ENCODE results near the gene NANOS3.

The NANOS3 gene

GRCh38 chr19:13843104-13843921, 33.6 kb upstream of the NANOS3 start:
- no peak for DNase-seq (ENCODE audit: low read depth in 1 of 2, low spot score in 1 of 2)
- TF ChIP-seq SPI1 (IDR thresholded peaks at IDR 0.05; ENCODE audit: borderline replicate concordance, low read depth) (no peak), GABPA (IDR thresholded peaks at IDR 0.05; ENCODE audit: low read depth) (no peak), CTCF (IDR thresholded peaks at IDR 0.05; ENCODE audit: insufficient read depth, low read length) (no peak), REST (IDR thresholded peaks at IDR 0.05; ENCODE audit: insufficient replicate concordance, low read depth) (no peak), POLR2AphosphoS5 (IDR thresholded peaks at IDR 0.05; ENCODE audit: low read depth) (no peak)
- peak overlapping the region; percentile 82 for H3K4me3 ChIP-seq (replicated peaks; ENCODE audit: insufficient read depth, low read length)
- peak overlapping the region; percentile 89 for H3K27ac ChIP-seq (replicated peaks)
- H3K27me3 ChIP-seq (ENCODE audit: insufficient read depth, poor library complexity, severe bottlenecking), result no peaks in the 10 kb centered on the region

GRCh38 chr19:13844130-13844631, 32.8 kb upstream of the NANOS3 start:
- H3K27ac ChIP-seq (replicated peaks), result peak overlapping the region; percentile 89
- DNase-seq (ENCODE audit: low read depth in 1 of 2, low spot score in 1 of 2), result no peak
- no peak overlapping the region for H3K4me3 ChIP-seq (replicated peaks; ENCODE audit: insufficient read depth, low read length)
- H3K27me3 ChIP-seq (ENCODE audit: insufficient read depth, poor library complexity, severe bottlenecking), result no peaks in the 10 kb centered on the region
- TF ChIP-seq SPI1 (IDR thresholded peaks at IDR 0.05; ENCODE audit: borderline replicate concordance, low read depth), result no peak
- TF ChIP-seq CTCF (IDR thresholded peaks at IDR 0.05; ENCODE audit: insufficient read depth, low read length), result no peak
- TF ChIP-seq GABPA (IDR thresholded peaks at IDR 0.05; ENCODE audit: low read depth), result no peak
- no peak for TF ChIP-seq REST (IDR thresholded peaks at IDR 0.05; ENCODE audit: insufficient replicate concordance, low read depth)
- no peak for TF ChIP-seq POLR2AphosphoS5 (IDR thresholded peaks at IDR 0.05; ENCODE audit: low read depth)

- TF ChIP-seq REST (IDR thresholded peaks at IDR 0.05; ENCODE audit: insufficient replicate concordance, low read depth) (no peak), SPI1 (IDR thresholded peaks at IDR 0.05; ENCODE audit: borderline replicate concordance, low read depth) (peak; percentile 71; the same call in 1 of the 2 replicates), POLR2AphosphoS5 (IDR thresholded peaks at IDR 0.05; ENCODE audit: low read depth) (peak; percentile 65; the same call in 1 of the 2 replicates)
- peak overlapping the region; percentile 31 for H3K4me3 ChIP-seq (replicated peaks; ENCODE audit: insufficient read depth, low read length)
- H3K27me3 ChIP-seq (ENCODE audit: insufficient read depth, poor library complexity, severe bottlenecking), result no peaks in the 10 kb centered on the region
- peak; percentile 93 to 95 for DNase-seq (ENCODE audit: low read depth in 1 of 2, low spot score in 1 of 2)
- H3K27ac ChIP-seq (replicated peaks), result peak overlapping the region; percentile 100
These were observed 30.2 kb upstream of the NANOS3 start for GRCh38 chr19:13846557-13847406.

Measured in HL-60 (cell line).